Fibroblast of lung (primary cell): ENCODE measurements around the gene POLR1D. TPM values are rescaled to one million over a fixed set of nuclear protein-coding genes. Genes with fewer than 3 reads are reported as not detected.

Experiments used
- DNase-seq, 2 donors: peaks; one replicate each; pipeline versions ENCODE4 v3.0.0 to v3.0.0-alpha.2; 2010; ENCODE audit warnings: low read depth in 2 of 2
- H2AFZ ChIP-seq: 2 replicates; pipeline ENCODE4 v1.5.1; 2012; ENCODE audit warnings: low read length, control low read depth, inconsistent platforms
- H3K27ac ChIP-seq: 2 replicates; pipeline ENCODE4 v1.5.1; 2011; ENCODE audit warnings: low read length, control low read depth; ENCODE audit not compliant: insufficient read depth
- H3K27me3 ChIP-seq: 2 replicates; pipeline ENCODE4 v1.5.1; 2011; ENCODE audit warnings: mild to moderate bottlenecking, low read length; ENCODE audit not compliant: control insufficient read depth, insufficient read depth
- H3K36me3 ChIP-seq: 2 replicates; pipeline ENCODE4 v1.5.1; 2011; ENCODE audit warnings: low read length; ENCODE audit not compliant: control insufficient read depth, insufficient read depth
- H3K4me1 ChIP-seq: 2 replicates; pipeline ENCODE4 v1.5.1; 2011; ENCODE audit warnings: low read length; ENCODE audit not compliant: control insufficient read depth, insufficient read depth; ENCODE audit errors: extremely low read depth
- H3K4me2 ChIP-seq: 2 replicates; pipeline ENCODE4 v1.5.1; 2011; ENCODE audit warnings: low read length, control low read depth; ENCODE audit not compliant: insufficient read depth; ENCODE audit errors: extremely low read depth
- H3K4me3 ChIP-seq, 4 experiments: fragments of 200-600 bp in 1 of 4; sonication (generic) in 1 of 4; replicated peaks in 1 of 4; 2 replicates each; pipeline ENCODE4 v1.5.1; 2011 to 2016; ENCODE audit warnings: low read length in 4 of 4, low read depth in 3 of 4, mild to moderate bottlenecking in 3 of 4, control low read depth in 2 of 4, inconsistent platforms in 1 of 4, mixed read lengths in 1 of 4; ENCODE audit not compliant: insufficient read depth in 1 of 4; ENCODE audit errors: control extremely low read depth in 1 of 4
- H3K79me2 ChIP-seq: 2 replicates; pipeline ENCODE4 v1.5.1; 2012; ENCODE audit warnings: mild to moderate bottlenecking, low read length, inconsistent platforms; ENCODE audit not compliant: control insufficient read depth, insufficient read depth
- H3K9ac ChIP-seq: 2 replicates; pipeline ENCODE4 v1.5.1; 2011; ENCODE audit warnings: mild to moderate bottlenecking, low read length, control low read depth; ENCODE audit not compliant: insufficient read depth
- H3K9me3 ChIP-seq: 2 replicates; pipeline ENCODE4 v1.5.1; 2012; ENCODE audit warnings: low read depth, low read length; ENCODE audit not compliant: control insufficient read depth, insufficient read depth
- H4K20me1 ChIP-seq: 2 replicates; pipeline ENCODE4 v1.5.1; 2011; ENCODE audit warnings: low read length; ENCODE audit not compliant: control insufficient read depth, insufficient read depth; ENCODE audit errors: extremely low read depth
- EZH2 ChIP-seq: IDR thresholded peaks from 2 replicates; pipeline ENCODE4 v1.5.1; 2012; ENCODE audit warnings: low read length, control low read depth, mild to moderate bottlenecking; ENCODE audit errors: missing control alignments
- polyA plus RNA-seq, 2 donors: library from polyadenylated mRNA; depleted of rRNA in 1 of 2; stranded (reverse) in 1 of 2; unstranded in 1 of 2; fragments of >200 nt; gene quantifications; 2 replicates each; pipeline ENCODE4 v1.2.1, GENCODE V29; 2011 to 2012; ENCODE audit warnings: missing spikeins in 1 of 2
- total RNA-seq: library from RNA; depleted of rRNA; stranded (reverse); fragments of >200 nt; gene quantifications from 2 replicates; pipeline ENCODE4 v1.2.1, GENCODE V29; 2014
- TF ChIP-seq, protein P1 (sequence below), 2 donors: IDR thresholded peaks in 1 of 2; conservative IDR thresholded peaks in 1 of 2; 1 replicate in 1 of 2; 2 replicates in 1 of 2; pipeline ENCODE4 v1.5.1; 2011 to 2012; ENCODE audit warnings: low read length in 2 of 2, control low read depth in 1 of 2, inconsistent platforms in 1 of 2, low read depth in 1 of 2, mild to moderate bottlenecking in 1 of 2

POLR1D gene
- total and polyA plus RNA-seq, 2 donors (not counting 1 experiment from before 2014, with no cell fraction given): 84.6 to 96.0 TPM

DNA sequence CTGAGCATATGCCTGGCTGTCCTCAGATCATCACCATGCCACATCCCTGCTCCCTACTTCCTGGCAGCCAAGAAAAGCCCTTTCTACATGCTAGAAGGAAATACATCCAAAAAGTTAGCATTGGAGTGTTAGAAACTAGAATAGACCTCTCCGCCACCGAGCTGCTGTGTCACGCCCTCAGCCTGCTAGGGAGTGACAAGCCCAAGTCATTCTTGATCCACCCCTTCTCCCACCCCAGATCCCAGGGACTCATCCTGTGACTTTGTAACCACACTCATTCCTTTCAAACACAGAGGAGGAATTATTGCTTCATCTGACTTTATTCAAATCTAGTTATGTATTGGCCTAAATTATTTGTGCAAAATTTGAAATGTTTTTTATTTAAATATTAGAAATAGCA lies 45.3 kb downstream of the POLR1D start:
- no peak overlapping the region for H3K9ac ChIP-seq
- no peak overlapping the region for H2AFZ ChIP-seq
- DNase-seq: no peak
- no peaks in the 10 kb centered on the region for H3K27me3 ChIP-seq
- no peaks in the 10 kb centered on the region for H3K4me1 ChIP-seq
- no peaks in the 10 kb centered on the region for H3K36me3 ChIP-seq
- no peak overlapping the region for H3K4me3 ChIP-seq
- no peak overlapping the region for H3K4me2 ChIP-seq
- H4K20me1 ChIP-seq: no peaks in the 10 kb centered on the region
- H3K27ac ChIP-seq: no peak overlapping the region
- H3K9me3 ChIP-seq: no peaks in the 10 kb centered on the region
- H3K79me2 ChIP-seq: no peaks in the 10 kb centered on the region
- TF ChIP-seq, protein P1, sequence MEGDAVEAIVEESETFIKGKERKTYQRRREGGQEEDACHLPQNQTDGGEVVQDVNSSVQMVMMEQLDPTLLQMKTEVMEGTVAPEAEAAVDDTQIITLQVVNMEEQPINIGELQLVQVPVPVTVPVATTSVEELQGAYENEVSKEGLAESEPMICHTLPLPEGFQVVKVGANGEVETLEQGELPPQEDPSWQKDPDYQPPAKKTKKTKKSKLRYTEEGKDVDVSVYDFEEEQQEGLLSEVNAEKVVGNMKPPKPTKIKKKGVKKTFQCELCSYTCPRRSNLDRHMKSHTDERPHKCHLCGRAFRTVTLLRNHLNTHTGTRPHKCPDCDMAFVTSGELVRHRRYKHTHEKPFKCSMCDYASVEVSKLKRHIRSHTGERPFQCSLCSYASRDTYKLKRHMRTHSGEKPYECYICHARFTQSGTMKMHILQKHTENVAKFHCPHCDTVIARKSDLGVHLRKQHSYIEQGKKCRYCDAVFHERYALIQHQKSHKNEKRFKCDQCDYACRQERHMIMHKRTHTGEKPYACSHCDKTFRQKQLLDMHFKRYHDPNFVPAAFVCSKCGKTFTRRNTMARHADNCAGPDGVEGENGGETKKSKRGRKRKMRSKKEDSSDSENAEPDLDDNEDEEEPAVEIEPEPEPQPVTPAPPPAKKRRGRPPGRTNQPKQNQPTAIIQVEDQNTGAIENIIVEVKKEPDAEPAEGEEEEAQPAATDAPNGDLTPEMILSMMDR (conservative IDR thresholded peaks at IDR 0.05 in 1 of 2, IDR thresholded peaks at IDR 0.05 in 1 of 2; ENCODE audit: low read depth in 1 of 2, low read length in 2 of 2): no peak
- no peak for TF ChIP-seq EZH2

DNA sequence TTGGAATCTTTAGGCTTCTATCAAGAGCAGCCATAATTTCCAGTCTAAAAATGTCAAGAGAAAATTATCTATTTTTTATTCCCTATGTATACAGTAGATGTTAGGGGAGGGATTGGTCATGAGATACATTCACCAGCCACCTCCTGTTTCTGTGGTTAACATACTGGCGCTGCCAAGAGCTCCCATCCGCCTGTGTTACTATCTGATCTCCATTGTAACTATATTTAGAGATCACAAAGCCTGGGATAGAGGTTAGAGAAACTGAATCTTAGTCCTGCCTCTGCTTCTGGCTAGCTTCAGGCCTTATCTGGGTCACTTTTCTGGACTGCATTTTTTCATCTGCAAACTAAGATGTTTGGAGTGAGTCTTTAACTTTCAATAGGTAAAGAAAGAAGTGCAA lies 46.3 kb downstream of the POLR1D start:
- Histone ChIP-seq H3K79me2 (no peaks in the 10 kb centered on the region), H3K9ac (no peak overlapping the region), H2AFZ (no peak overlapping the region), H3K27me3 (no peaks in the 10 kb centered on the region), H3K4me1 (no peaks in the 10 kb centered on the region), H3K9me3 (no peaks in the 10 kb centered on the region), H3K4me2 (no peak overlapping the region), H3K4me3 (no peak overlapping the region), H4K20me1 (no peaks in the 10 kb centered on the region), H3K36me3 (no peaks in the 10 kb centered on the region), H3K27ac (no peak overlapping the region)
- TF ChIP-seq, protein P1 (conservative IDR thresholded peaks at IDR 0.05 in 1 of 2, IDR thresholded peaks at IDR 0.05 in 1 of 2; ENCODE audit: low read depth in 1 of 2, low read length in 2 of 2): no peak
- TF ChIP-seq EZH2: no peak
- peak in 1 of 2 donors; percentile 33 for DNase-seq

DNA sequence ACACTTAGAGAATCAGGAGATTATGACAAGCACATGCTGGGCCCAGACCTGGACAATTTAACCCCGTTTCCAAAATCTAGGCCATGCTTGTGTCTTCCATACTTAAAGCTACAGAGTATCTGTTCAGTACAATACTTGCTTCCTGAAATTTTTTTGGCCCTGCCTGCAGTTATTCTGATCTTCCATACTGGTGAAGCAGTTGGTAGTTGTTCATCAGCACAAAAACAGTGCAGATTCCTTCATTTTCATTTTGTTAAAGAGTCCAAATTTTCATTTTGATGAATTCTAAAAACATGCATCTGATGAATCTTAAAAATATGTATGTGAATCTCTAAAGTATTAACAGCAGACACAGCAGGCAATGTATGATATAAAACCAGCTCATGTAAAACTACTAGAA lies 49.2 kb downstream of the POLR1D start:
- Histone ChIP-seq H3K79me2 (no peaks in the 10 kb centered on the region), H3K9me3 (no peaks in the 10 kb centered on the region), H4K20me1 (no peaks in the 10 kb centered on the region), H3K4me1 (no peaks in the 10 kb centered on the region), H3K36me3 (no peaks in the 10 kb centered on the region), H3K4me3 (no peak overlapping the region), H3K27me3 (no peaks in the 10 kb centered on the region), H3K27ac (no peak overlapping the region), H3K9ac (no peak overlapping the region), H2AFZ (no peak overlapping the region), H3K4me2 (no peak overlapping the region)
- TF ChIP-seq, protein P1 (conservative IDR thresholded peaks at IDR 0.05 in 1 of 2, IDR thresholded peaks at IDR 0.05 in 1 of 2; ENCODE audit: low read depth in 1 of 2, low read length in 2 of 2): no peak
- no peak for TF ChIP-seq EZH2
- no peak for DNase-seq
